Hematopoietic multipotent progenitor cell treated with erythropoietin and hydrocortisone succinate and interleukin-3 and kit ligand, for 6 days (in vitro differentiated cells): ENCODE measurements around the gene FOSL2.

Source experiments
- DNase-seq: peaks from one replicate; pipeline ENCODE4 v3.0.0-alpha.2; 2015

The FOSL2 gene

GRCh38 chr2:28413899-28414295, 21.2 kb downstream of the FOSL2 start:
- DNase-seq, result no peak

GRCh38 chr2:28414583-28414982, 21.9 kb downstream of the FOSL2 start:
- no peak for DNase-seq

GRCh38 chr2:28415010-28415409, 22.4 kb downstream of the FOSL2 start:
- no peak for DNase-seq

GRCh38 chr2:28415715-28416114, 23.1 kb downstream of the FOSL2 start:
- DNase-seq, result no peak

GRCh38 chr2:28419003-28419402, 26.3 kb downstream of the FOSL2 start:
- no peak for DNase-seq

- DNase-seq, result no peak
Measured at GRCh38 chr2:28419443-28420270, 27.0 kb downstream of the FOSL2 start.

GRCh38 chr2:28420722-28421121, 28.1 kb downstream of the FOSL2 start:
- DNase-seq, result no peak

- no peak for DNase-seq
Measured at GRCh38 chr2:28422908-28423741, 30.5 kb downstream of the FOSL2 start.

GRCh38 chr2:28423856-28424605, 31.4 kb downstream of the FOSL2 start:
- DNase-seq, result peak; percentile 73

- DNase-seq, result no peak
Measured at GRCh38 chr2:28424799-28425463, 32.3 kb downstream of the FOSL2 start.

GRCh38 chr2:28425464-28425835, 32.8 kb downstream of the FOSL2 start:
- no peak for DNase-seq

- no peak for DNase-seq
Measured at GRCh38 chr2:28427741-28428415, 35.2 kb downstream of the FOSL2 start.

- no peak for DNase-seq
Measured at GRCh38 chr2:28428486-28428885, 35.8 kb downstream of the FOSL2 start.

GRCh38 chr2:28429636-28430376, 37.1 kb downstream of the FOSL2 start:
- no peak for DNase-seq

- no peak for DNase-seq
Measured at GRCh38 chr2:28430377-28430765, 37.7 kb downstream of the FOSL2 start.

- DNase-seq, result no peak
Measured at GRCh38 chr2:28430788-28431418, 38.2 kb downstream of the FOSL2 start.

- no peak for DNase-seq
Measured at GRCh38 chr2:28431741-28432140, 39.1 kb downstream of the FOSL2 start.

GRCh38 chr2:28432362-28432761, 39.7 kb downstream of the FOSL2 start:
- DNase-seq, result no peak

- no peak for DNase-seq
Measured at GRCh38 chr2:28433215-28433614, 40.6 kb downstream of the FOSL2 start.

GRCh38 chr2:28433935-28434599, 41.4 kb downstream of the FOSL2 start:
- DNase-seq, result no peak
